ENCODE data around the gene SOCS1.

SOCS1 gene

GRCh38 chr16:11298143-11298900 lies 42.3 kb upstream of the SOCS1 start:
- TF ChIP-seq POLR2AphosphoS5 (IDR thresholded peaks at IDR 0.05; ENCODE audit: low read depth) (no peak), SPI1 (IDR thresholded peaks at IDR 0.05; ENCODE audit: borderline replicate concordance, low read depth) (no peak), GABPA (IDR thresholded peaks at IDR 0.05; ENCODE audit: low read depth) (no peak), REST (IDR thresholded peaks at IDR 0.05; ENCODE audit: insufficient replicate concordance, low read depth) (no peak), CTCF (IDR thresholded peaks at IDR 0.05; ENCODE audit: insufficient read depth, low read length) (no peak)
- Histone ChIP-seq H3K27me3 (ENCODE audit: insufficient read depth, poor library complexity, severe bottlenecking) (no peaks in the 10 kb centered on the region), H3K27ac (replicated peaks) (peak overlapping the region; percentile 79), H3K4me3 (replicated peaks; ENCODE audit: insufficient read depth, low read length) (no peak overlapping the region)
- peak in 1 of 2 experiments; percentile 49 for DNase-seq (ENCODE audit: low read depth in 1 of 2, low spot score in 1 of 2)

GRCh38 chr16:11297492-11298142 lies 41.6 kb upstream of the SOCS1 start:
- peak; percentile 24 for TF ChIP-seq REST (IDR thresholded peaks at IDR 0.05; ENCODE audit: insufficient replicate concordance, low read depth)
- no peak for TF ChIP-seq CTCF (IDR thresholded peaks at IDR 0.05; ENCODE audit: insufficient read depth, low read length)
- TF ChIP-seq POLR2AphosphoS5 (IDR thresholded peaks at IDR 0.05; ENCODE audit: low read depth), result peak; percentile 96
- TF ChIP-seq SPI1 (IDR thresholded peaks at IDR 0.05; ENCODE audit: borderline replicate concordance, low read depth), result no peak
- TF ChIP-seq GABPA (IDR thresholded peaks at IDR 0.05; ENCODE audit: low read depth), result 0 out of 2 replicates have a peak, but pooled peaks have one; percentile 10
- DNase-seq (ENCODE audit: low read depth in 1 of 2, low spot score in 1 of 2), result peak in 1 of 2 experiments; percentile 96
- Histone ChIP-seq H3K27ac (replicated peaks) (peak overlapping the region; percentile 79), H3K27me3 (ENCODE audit: insufficient read depth, poor library complexity, severe bottlenecking) (no peaks in the 10 kb centered on the region), H3K4me3 (replicated peaks; ENCODE audit: insufficient read depth, low read length) (no peak overlapping the region)

GRCh38 chr16:11296706-11297491 lies 40.9 kb upstream of the SOCS1 start:
- H3K4me3 ChIP-seq (replicated peaks; ENCODE audit: insufficient read depth, low read length), result no peak overlapping the region
- H3K27ac ChIP-seq (replicated peaks), result peak overlapping the region; percentile 79; the same call in 1 of the 2 replicates
- DNase-seq (ENCODE audit: low read depth in 1 of 2, low spot score in 1 of 2), result no peak
- no peaks in the 10 kb centered on the region for H3K27me3 ChIP-seq (ENCODE audit: insufficient read depth, poor library complexity, severe bottlenecking)
- TF ChIP-seq POLR2AphosphoS5 (IDR thresholded peaks at IDR 0.05; ENCODE audit: low read depth), result no peak
- no peak for TF ChIP-seq REST (IDR thresholded peaks at IDR 0.05; ENCODE audit: insufficient replicate concordance, low read depth)
- TF ChIP-seq SPI1 (IDR thresholded peaks at IDR 0.05; ENCODE audit: borderline replicate concordance, low read depth), result no peak
- TF ChIP-seq GABPA (IDR thresholded peaks at IDR 0.05; ENCODE audit: low read depth), result no peak
